ENCODE data around the gene ZNF536. TPM values are rescaled to one million over a fixed set of nuclear protein-coding genes. Genes with fewer than 3 reads are reported as not detected.
A peak's percentile ranks its signal among the peaks of the same experiment; 100 is the strongest.

Gene ZNF536
- total and polyA plus RNA-seq, 12 donors: 0.22 to 10.7 (median 3.7) TPM

DNA sequence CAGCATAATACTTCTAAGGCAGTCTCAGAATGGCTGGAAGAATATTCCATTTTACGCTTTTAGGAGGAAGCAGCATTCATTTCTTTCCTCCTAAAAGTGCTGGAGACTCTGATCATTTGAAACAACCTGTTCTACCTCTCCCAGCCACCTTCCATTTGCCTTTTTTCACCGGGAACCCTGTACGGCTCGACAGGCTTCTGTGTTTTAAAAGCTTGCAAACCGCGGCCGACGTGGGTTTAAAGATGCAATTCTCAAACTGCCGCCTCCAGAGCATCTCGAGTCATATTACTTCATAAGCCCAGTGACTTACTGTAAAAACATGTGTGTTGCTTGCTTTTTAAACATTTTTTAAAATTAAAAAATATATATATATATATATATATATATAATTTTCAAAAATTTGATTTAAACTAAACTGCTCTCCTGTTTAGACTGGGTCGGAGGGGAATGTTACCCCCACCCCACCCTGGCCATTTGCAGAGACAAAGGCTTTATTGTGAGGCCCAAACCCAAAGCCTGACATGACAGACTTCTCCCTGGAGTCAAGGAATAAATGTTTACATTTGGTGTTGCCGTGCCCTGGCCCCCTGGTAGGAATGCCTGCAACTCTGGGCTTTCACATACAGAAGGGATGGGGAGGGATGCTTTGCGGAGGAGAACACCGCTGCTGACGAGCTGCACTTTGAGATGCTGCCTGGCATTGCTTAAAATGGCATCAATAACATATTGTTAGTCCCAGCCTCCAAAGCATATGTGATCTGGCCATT is 30.4 kb downstream of the ZNF536 start:
- DNase-seq (no peak), ATAC-seq (no peak)
- Histone ChIP-seq H3K27me3 (peaks cover 0 to 22% (median 0%) of the 10 kb centered on the region in 7 donors), H3K9me3 (no peaks in the 10 kb centered on the region), H3K4me3 (no peak overlapping the region), H3K4me1 (peaks cover 0 to 8% (median 0%) of the 10 kb centered on the region in 9 donors), H3K36me3 (no peaks in the 10 kb centered on the region), H3K27ac (no peak overlapping the region)
- WGBS, 2 donors: 76 to 79% methylated on average over 15 of the region's 15 CpGs
- no peak for TF ChIP-seq CTCF (IDR thresholded peaks at IDR 0.05)
- intact Hi-C loops (cut with DNase I): loop anchor here in 3 of 10 donors (10.0 kb wide), 1 partner anchor 178 kb away; no protein-coding TSS in a partner anchor

GRCh38 chr19:30403203-30403985 is 31.2 kb downstream of the ZNF536 start:
- no peak for TF ChIP-seq CTCF (IDR thresholded peaks at IDR 0.05)
- no peak overlapping the region for H3K4me3 ChIP-seq
- WGBS, 2 donors: 50 to 58% methylated on average over 12 of the region's 12 CpGs
- no peaks in the 10 kb centered on the region for H3K36me3 ChIP-seq
- H3K27me3 ChIP-seq: peaks cover 0 to 22% (median 0%) of the 10 kb centered on the region in 7 donors
- H3K27ac ChIP-seq: no peak overlapping the region
- ATAC-seq (no peak), DNase-seq (no peak)
- H3K9me3 ChIP-seq: no peaks in the 10 kb centered on the region
- intact Hi-C loops (cut with DNase I): loop anchor here in 3 of 10 donors (10.0 kb wide), 1 partner anchor 179 kb away; no protein-coding TSS in a partner anchor
- H3K4me1 ChIP-seq: peaks cover 0 to 8% (median 0%) of the 10 kb centered on the region in 9 donors

DNA sequence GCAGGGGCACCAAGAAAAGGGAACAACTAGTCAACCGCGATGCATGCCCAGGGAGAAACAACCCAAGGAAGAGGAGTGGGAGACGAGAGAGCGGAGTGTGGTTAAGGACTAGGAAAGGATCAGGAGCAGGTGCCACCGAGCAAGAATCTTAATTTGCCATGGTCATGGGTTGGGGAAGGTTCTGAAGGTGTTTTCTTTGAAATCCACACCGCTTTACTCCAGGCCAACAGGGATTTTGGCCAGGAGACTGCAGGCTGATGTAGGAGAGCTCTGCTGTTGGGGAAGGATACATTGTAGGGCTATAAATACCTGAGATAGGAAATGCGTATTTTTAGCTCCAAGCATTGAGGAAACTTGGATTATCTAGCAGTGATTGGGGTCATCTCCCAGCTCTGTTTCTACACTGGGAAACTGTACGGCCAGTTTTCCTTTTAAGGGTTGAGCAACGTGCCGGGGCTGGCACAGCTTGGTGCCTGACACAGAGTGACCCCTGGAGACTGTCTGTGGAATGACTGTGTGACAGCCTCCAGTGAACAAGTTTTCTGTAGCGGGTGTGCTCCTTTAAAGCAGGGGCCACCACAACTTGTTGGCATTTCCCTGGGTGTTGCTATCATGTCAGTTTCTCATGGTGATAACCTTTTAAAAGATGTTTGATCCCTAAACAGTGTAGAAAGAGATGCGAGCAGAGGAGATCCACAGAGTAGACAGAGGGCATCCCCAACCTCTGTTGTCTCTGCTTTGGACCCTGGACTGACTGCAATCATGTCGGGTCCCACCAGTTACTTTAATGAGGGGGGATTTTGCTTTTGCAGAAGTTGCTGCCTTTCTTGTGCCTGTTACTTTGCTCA is 34.3 kb downstream of the ZNF536 start:
- intact Hi-C loops (cut with DNase I): loop anchor here in 6 of 10 donors (2.0 to 10.0 kb wide), 3 partner anchors 179 to 182 kb away; no protein-coding TSS in a partner anchor
- H3K36me3 ChIP-seq: no peaks in the 10 kb centered on the region
- 50 to 52% methylated on average over 13 of the region's 13 CpGs for WGBS, 2 donors
- H3K4me1 ChIP-seq: peaks cover 0 to 8% (median 0%) of the 10 kb centered on the region in 9 donors
- no peak overlapping the region for H3K4me3 ChIP-seq
- peak in 7 of 8 donors; percentile 73 to 94 (median 88) for ATAC-seq
- H3K27ac ChIP-seq: no peak overlapping the region
- DNase-seq: peak; percentile 15 to 33
- H3K9me3 ChIP-seq: no peaks in the 10 kb centered on the region
- TF ChIP-seq CTCF (IDR thresholded peaks at IDR 0.05): peak; percentile 10 to 61 (median 45)
- H3K27me3 ChIP-seq: peaks cover 0 to 15% (median 0%) of the 10 kb centered on the region in 7 donors
